Neutrophil (primary cell): ENCODE results near the gene MRPL54.

Experiments
- H3K27ac ChIP-seq: fragments of 200-600 bp; sonication (generic); 2 replicates; pipeline ENCODE4 v1.5.1; 2016; ENCODE audit warnings: mild to moderate bottlenecking, moderate library complexity
- H3K27me3 ChIP-seq: fragments of 200-600 bp; sonication (generic); 2 replicates; pipeline ENCODE4 v1.6.0; 2016; ENCODE audit warnings: mild to moderate bottlenecking
- H3K36me3 ChIP-seq: fragments of 200-600 bp; sonication (generic); 2 replicates; pipeline ENCODE4 v1.5.1; 2017
- H3K4me1 ChIP-seq, 2 experiments: fragments of 200-600 bp in 1 of 2; sonication (generic) in 1 of 2; 1 replicate in 1 of 2; 2 replicates in 1 of 2; pipeline versions ENCODE4 v1.5.1 to v1.6.1; 2013 to 2016; ENCODE audit warnings: low read depth in 1 of 2, low read length in 1 of 2, mild to moderate bottlenecking in 1 of 2, moderate library complexity in 1 of 2; ENCODE audit not compliant: control insufficient read depth in 1 of 2, insufficient read depth in 1 of 2
- H3K4me3 ChIP-seq, 2 experiments: fragments of 200-600 bp in 1 of 2; sonication (generic) in 1 of 2; 1 replicate in 1 of 2; 2 replicates in 1 of 2; pipeline ENCODE4 v1.5.1; 2013 to 2016; ENCODE audit warnings: low read depth in 1 of 2, low read length in 1 of 2, mild to moderate bottlenecking in 1 of 2, moderate library complexity in 1 of 2
- H3K9me3 ChIP-seq: fragments of 200-600 bp; sonication (generic); 2 replicates; pipeline ENCODE4 v1.5.1; 2016
- CTCF ChIP-seq: fragments of 200-600 bp; sonication (generic); IDR thresholded peaks from 2 replicates; pipeline ENCODE4 v1.5.1; 2016; ENCODE audit warnings: antibody characterized with exemption

Gene MRPL54

DNA sequence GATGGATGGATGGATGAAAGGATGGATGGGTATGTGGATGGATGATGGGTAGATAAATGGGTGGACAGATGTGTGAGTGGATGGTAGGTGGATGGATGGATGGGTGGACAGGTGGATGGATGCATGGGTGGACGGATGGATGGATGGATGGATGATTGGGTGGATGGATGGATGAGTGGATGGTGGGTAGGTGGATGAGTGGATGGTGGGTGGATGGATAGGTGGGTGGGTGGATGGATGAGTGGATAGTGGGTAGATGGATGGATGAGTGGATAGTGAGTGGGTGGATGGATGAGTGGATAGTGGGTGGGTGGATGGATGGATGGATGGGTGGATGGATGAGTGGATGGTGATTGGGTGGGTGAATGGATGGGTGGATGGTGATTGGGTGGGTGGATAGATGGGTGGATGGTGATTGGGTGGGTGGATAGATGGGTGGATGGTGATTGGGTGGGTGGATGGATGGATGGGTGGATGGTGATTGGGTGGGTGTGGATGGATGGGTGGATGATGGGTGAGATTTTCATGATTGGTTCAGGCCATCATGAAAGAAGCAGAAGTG lies 14.1 kb downstream of the MRPL54 start:
- Histone ChIP-seq H3K4me3 (no peak overlapping the region), H3K36me3 (no peaks in the 10 kb centered on the region), H3K9me3 (peaks cover 8% of the 10 kb centered on the region), H3K27ac (no peak overlapping the region), H3K27me3 (no peaks in the 10 kb centered on the region), H3K4me1 (no peaks in the 10 kb centered on the region)
- TF ChIP-seq CTCF: no peak

- Histone ChIP-seq H3K27ac (no peak overlapping the region), H3K27me3 (no peaks in the 10 kb centered on the region), H3K9me3 (peaks cover 19% of the 10 kb centered on the region), H3K4me1 (no peaks in the 10 kb centered on the region), H3K4me3 (no peak overlapping the region), H3K36me3 (no peaks in the 10 kb centered on the region)
- TF ChIP-seq CTCF: no peak
Observed at GRCh38 chr19:3778104-3778867, 15.8 kb downstream of the MRPL54 start.

- TF ChIP-seq CTCF: no peak
- no peaks in the 10 kb centered on the region for H3K4me1 ChIP-seq
- peaks cover 3% of the 10 kb centered on the region for H3K27me3 ChIP-seq
- H3K36me3 ChIP-seq: no peaks in the 10 kb centered on the region
- peaks cover 19% of the 10 kb centered on the region for H3K9me3 ChIP-seq
- no peak overlapping the region for H3K4me3 ChIP-seq
- no peak overlapping the region for H3K27ac ChIP-seq
Observed at GRCh38 chr19:3778899-3779723, 16.6 kb downstream of the MRPL54 start.

DNA sequence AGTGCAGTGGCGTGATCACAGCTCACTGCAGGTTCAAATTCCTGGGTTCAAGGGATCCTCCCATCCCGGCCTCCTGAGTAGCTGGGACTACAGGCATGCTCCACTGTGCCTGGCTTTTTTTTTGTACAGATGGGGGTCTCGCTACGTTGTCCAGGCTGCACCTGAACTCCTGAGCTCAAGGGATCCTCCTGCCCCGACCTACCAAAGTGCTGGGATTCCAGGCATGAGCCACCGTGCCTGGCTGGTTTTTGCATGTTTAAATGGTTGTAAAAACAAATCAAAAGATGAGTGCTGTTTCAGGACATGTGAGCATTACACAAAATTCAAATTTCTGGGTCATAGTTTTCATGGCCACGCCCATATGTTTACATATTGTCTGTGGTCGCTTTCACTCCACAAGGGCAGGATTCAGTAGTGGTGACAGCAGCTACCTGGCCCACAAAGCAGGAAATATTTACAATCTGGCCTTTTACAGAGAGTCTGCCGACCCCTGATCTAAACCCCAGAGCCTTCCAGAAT lies 18.4 kb downstream of the MRPL54 start:
- H3K27me3 ChIP-seq: peaks cover 20% of the 10 kb centered on the region
- H3K27ac ChIP-seq: no peak overlapping the region
- TF ChIP-seq CTCF: no peak
- H3K4me3 ChIP-seq: no peak overlapping the region
- no peaks in the 10 kb centered on the region for H3K36me3 ChIP-seq
- peaks cover 19% of the 10 kb centered on the region for H3K9me3 ChIP-seq
- peaks cover 12% of the 10 kb centered on the region in 2 experiments for H3K4me1 ChIP-seq

GRCh38 chr19:3781603-3782002 lies 19.1 kb downstream of the MRPL54 start:
- no peak overlapping the region for H3K27ac ChIP-seq

More at GRCh38 chr19:3781603-3782002, 19.1 kb downstream of the MRPL54 start:
- H3K9me3 ChIP-seq: peaks cover 19% of the 10 kb centered on the region
- H3K27me3 ChIP-seq: peaks cover 28% of the 10 kb centered on the region
- TF ChIP-seq CTCF: no peak
- H3K4me1 ChIP-seq: peaks cover 13 to 15% of the 10 kb centered on the region in 2 experiments
- H3K4me3 ChIP-seq: no peak overlapping the region
- no peaks in the 10 kb centered on the region for H3K36me3 ChIP-seq
